ENCODE data around the gene BACE2. TPM values are rescaled to one million over a fixed set of nuclear protein-coding genes. Genes with fewer than 3 reads are reported as not detected.

BACE2 gene
- total RNA-seq, 1 donor from 2014 or later, result 16.0 TPM

- H3K4me3 ChIP-seq, result no peak overlapping the region
- intact Hi-C loops (cut with micrococcal nuclease), result no loop called here
- no peak overlapping the region for H3K27ac ChIP-seq (replicated peaks)
- H3K36me3 ChIP-seq, result no peaks in the 10 kb centered on the region
- no peaks in the 10 kb centered on the region for H3K9me3 ChIP-seq (replicated peaks)
- no peak for TF ChIP-seq CTCF (IDR thresholded peaks at IDR 0.05; ENCODE audit: borderline replicate concordance)
- no peaks in the 10 kb centered on the region for H3K4me1 ChIP-seq
- H3K27me3 ChIP-seq (ENCODE audit: low read depth), result peaks cover 37% of the 10 kb centered on the region
- no peak for DNase-seq
These were observed 158.6 kb downstream of the BACE2 start for GRCh38 chr21:41326414-41327080.

- Histone ChIP-seq H3K36me3 (no peaks in the 10 kb centered on the region), H3K27me3 (ENCODE audit: low read depth) (peaks cover 30% of the 10 kb centered on the region), H3K4me1 (no peaks in the 10 kb centered on the region), H3K9me3 (replicated peaks) (peaks cover 9% of the 10 kb centered on the region), H3K27ac (replicated peaks) (no peak overlapping the region), H3K4me3 (no peak overlapping the region)
- intact Hi-C loops (cut with micrococcal nuclease), result no loop called here
- no peak for TF ChIP-seq CTCF (IDR thresholded peaks at IDR 0.05; ENCODE audit: borderline replicate concordance)
- DNase-seq, result no peak
These were observed 159.8 kb downstream of the BACE2 start for GRCh38 chr21:41327753-41328152.

- Histone ChIP-seq H3K4me3 (no peak overlapping the region), H3K27me3 (ENCODE audit: low read depth) (peaks cover 35% of the 10 kb centered on the region), H3K4me1 (no peaks in the 10 kb centered on the region), H3K9me3 (replicated peaks) (peaks cover 18% of the 10 kb centered on the region), H3K36me3 (no peaks in the 10 kb centered on the region), H3K27ac (replicated peaks) (no peak overlapping the region)
- no peak for TF ChIP-seq CTCF (IDR thresholded peaks at IDR 0.05; ENCODE audit: borderline replicate concordance)
- intact Hi-C loops (cut with micrococcal nuclease), result no loop called here
- no peak for DNase-seq
These were observed 161.0 kb downstream of the BACE2 start for GRCh38 chr21:41328660-41329607.

Small RNA genes within 50 kb of the gene (microRNA-seq; reads per million reads assigned to microRNA genes)
- gene MIR3197, result not detected

Other genes with a start within 250 kb of the BACE2 start
- not detected for gene FAM3B, start 148.6 kb downstream of the BACE2 start, total RNA-seq
- gene MX2, start 193.9 kb downstream of the BACE2 start, total RNA-seq, result 5.4 TPM

Measured in left ventricle myocardium inferior (tissue), 1 donor.